K562 (cell line): ENCODE results near the gene RREB1. TPM values are rescaled to one million over a fixed set of nuclear protein-coding genes. Genes with fewer than 3 reads are reported as not detected.

Experiments
- DPF2 ChIP-seq: fragments of 450-650 bp; IDR thresholded peaks from 2 replicates; pipeline ENCODE4 v1.6.1; 2016
- FOXJ2 ChIP-seq: fragments of 200-800 bp; sonication (Bioruptor generic); IDR thresholded peaks from 2 replicates; pipeline ENCODE4 v1.6.1; 2016; ENCODE audit warnings: missing genetic modification characterization, missing compliant biosample characterization
- FOXM1 ChIP-seq, 2 experiments: fragments of 450-650 bp in 1 of 2; sonication (generic) in 1 of 2; formaldehyde crosslinking in 1 of 2; IDR thresholded peaks; 2 replicates each; pipeline versions ENCODE4 v1.6.1 to v1.9.0; 2017 to 2022; ENCODE audit warnings: low read depth in 2 of 2, mild to moderate bottlenecking in 2 of 2, missing genetic modification reagents in 1 of 2, moderate library complexity in 1 of 2
- HNRNPL ChIP-seq: fragments of 200-400 bp; formaldehyde crosslinking; IDR thresholded peaks from 2 replicates; pipeline ENCODE4 v1.6.1; 2017; ENCODE audit warnings: low read depth, mild to moderate bottlenecking, low read length
- NEUROD1 ChIP-seq: fragments of 150-350 bp; IDR thresholded peaks from 2 replicates; pipeline ENCODE4 v1.6.1; 2014; ENCODE audit warnings: borderline replicate concordance, low read length, low read depth; ENCODE audit not compliant: partially characterized antibody
- RBBP5 ChIP-seq: fragments of 200-600 bp; sonication (generic); IDR thresholded peaks from 2 replicates; pipeline ENCODE4 v1.6.1; 2012; ENCODE audit warnings: borderline replicate concordance, mild to moderate bottlenecking, low read length, control low read depth, inconsistent platforms; ENCODE audit not compliant: insufficient read depth, poor library complexity, severe bottlenecking
- SIN3A ChIP-seq, 2 experiments: fragments of 150-350 bp in 1 of 2; IDR thresholded peaks; 2 replicates each; pipeline ENCODE4 v1.6.1; 2011 to 2016; ENCODE audit warnings: borderline replicate concordance in 2 of 2, low read depth in 2 of 2, low read length in 2 of 2, mild to moderate bottlenecking in 2 of 2, moderate library complexity in 2 of 2; ENCODE audit not compliant: control insufficient read depth in 1 of 2
- SMAD1 ChIP-seq: fragments of 150-350 bp; IDR thresholded peaks from 2 replicates; pipeline ENCODE4 v1.6.1; 2014; ENCODE audit warnings: low read length, low read depth; ENCODE audit not compliant: partially characterized antibody
- SMAD4 ChIP-seq: fragments of 250-450 bp; sonication (Bioruptor Pico); conservative IDR thresholded peaks from 2 replicates; pipeline ENCODE4 v1.8.0; 2021; ENCODE audit warnings: inconsistent platforms, mild to moderate bottlenecking, moderate library complexity
- TGIF2 ChIP-seq: sonication (generic); formaldehyde crosslinking; IDR thresholded peaks from 2 replicates; pipeline ENCODE4 v1.8.1; 2022; ENCODE audit warnings: mild to moderate bottlenecking, missing genetic modification reagents, moderate library complexity
- ZFX ChIP-seq: sonication (generic); formaldehyde crosslinking; IDR thresholded peaks from 2 replicates; pipeline ENCODE4 v1.8.0; 2022; ENCODE audit warnings: mild to moderate bottlenecking, missing genetic modification reagents, moderate library complexity
- ZKSCAN8 ChIP-seq: fragments of 200-800 bp; sonication (Bioruptor generic); IDR thresholded peaks from 2 replicates; pipeline ENCODE4 v1.6.1; 2016; ENCODE audit warnings: missing genetic modification characterization, missing compliant biosample characterization
- polyA plus RNA-seq, 8 experiments: library from polyadenylated mRNA; depleted of rRNA in 4 of 8; stranded (reverse) in 5 of 8; unstranded in 3 of 8; fragments of >200 nt; fragmentation: Nextera tagmentation in 2 of 8; fragmentation: Illumina TruSeq in 1 of 8; extraction: Ambion mirVana in 2 of 8; extraction: Trizol in 1 of 8; gene quantifications; 2 replicates each; pipeline versions ENCODE4 v1.2.1 to v1.2.3, GENCODE V29; 2011 to 2014; ENCODE audit warnings: inconsistent platforms in 1 of 8, missing spikeins in 1 of 8
- total RNA-seq, 7 experiments: library from RNA; depleted of rRNA in 6 of 7; stranded (reverse); fragments of >200 nt in 6 of 7; fragmentation: Illumina TruSeq in 2 of 7; extraction: Trizol in 2 of 7; gene quantifications; 2 replicates each; pipeline versions ENCODE4 v1.2.1 to v1.2.3, GENCODE V29; 2011 to 2021; ENCODE audit warnings: low replicate concordance in 1 of 7
- TF ChIP-seq, protein P1 (sequence below), 2 experiments: fragments of 450-650 bp in 1 of 2; sonication (generic) in 1 of 2; formaldehyde crosslinking in 1 of 2; IDR thresholded peaks; 2 replicates each; pipeline versions ENCODE4 v1.7.1 to v1.9.0; 2016 to 2022; ENCODE audit warnings: inconsistent platforms in 1 of 2, mild to moderate bottlenecking in 1 of 2, missing genetic modification reagents in 1 of 2

RREB1 gene
- total and polyA plus RNA-seq, 9 of the 15 experiments (the other 6 are each of a cell fraction or from before 2014, with no cell fraction given): 3.3 to 64.2 (median 19.3) TPM

DNA sequence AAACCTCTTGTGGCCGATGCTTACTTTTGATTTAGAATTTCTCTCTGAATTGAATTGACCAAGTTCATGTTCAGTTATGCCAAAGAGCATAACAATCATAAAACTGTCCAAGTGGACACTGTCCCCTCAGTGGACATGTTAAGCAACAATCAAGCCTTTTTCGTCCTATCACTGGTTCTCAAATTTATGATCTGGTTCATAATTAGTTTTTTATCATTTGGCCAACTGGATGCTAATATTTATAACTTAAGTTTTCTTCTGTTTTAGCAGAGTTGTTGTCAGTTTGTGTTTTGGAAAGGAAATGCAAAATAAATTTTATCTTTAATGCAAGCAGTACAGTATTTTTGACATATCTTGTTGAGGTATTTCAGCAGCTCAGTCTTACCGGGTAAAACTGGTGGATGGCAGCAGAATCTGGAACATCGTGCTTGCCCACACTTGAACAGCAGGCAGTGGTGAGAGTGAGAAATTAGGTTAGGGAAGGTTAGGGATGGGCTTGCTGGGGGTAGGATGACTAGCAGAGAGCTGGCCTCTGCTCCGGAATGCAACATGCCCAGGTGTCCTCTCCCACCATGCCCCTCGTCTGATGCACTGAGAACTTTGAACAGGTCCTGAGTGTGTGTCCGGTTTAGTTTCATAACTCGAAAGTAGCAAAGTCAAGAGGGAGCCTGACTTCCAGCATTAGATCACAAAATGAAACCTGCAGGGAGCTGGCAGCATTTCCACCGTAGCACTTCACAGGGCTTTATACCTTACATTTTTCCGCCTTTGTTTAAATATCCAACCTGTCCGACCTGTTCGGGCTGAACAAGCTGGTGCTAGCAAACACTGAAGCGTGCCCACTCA, 93.1 kb downstream of the RREB1 start (continued):
- TF ChIP-seq SMAD1 (peak; percentile 22), ZFX (CRISPR knock-in tag) (no peak), HNRNPL (no peak), RBBP5 (peak; percentile 42), DPF2 (no peak; the same call in 1 of the 2 replicates), NEUROD1 (no peak), FOXM1 (IDR thresholded peaks at IDR 0.05; ENCODE audit: low read depth) (no peak), FOXM1 (CRISPR knock-in tag; IDR thresholded peaks at IDR 0.05; ENCODE audit: low read depth) (no peak), ZKSCAN8 (CRISPR knock-in tag) (0 out of 2 replicates have a peak, but pooled peaks have one; percentile 46), SMAD4 (CRISPR knock-in tag) (0 out of 2 replicates have a peak, but pooled peaks have one; percentile 13), FOXJ2 (tag) (no peak), TGIF2 (no peak), SIN3A (IDR thresholded peaks at IDR 0.05; ENCODE audit: borderline replicate concordance in 2 of 2, control insufficient read depth in 1 of 2, low read depth in 2 of 2, low read length in 2 of 2) (0 out of 4 replicates have a peak, but pooled peaks of 1 of the 2 experiments have one; percentile 43)
- TF ChIP-seq, protein P1, sequence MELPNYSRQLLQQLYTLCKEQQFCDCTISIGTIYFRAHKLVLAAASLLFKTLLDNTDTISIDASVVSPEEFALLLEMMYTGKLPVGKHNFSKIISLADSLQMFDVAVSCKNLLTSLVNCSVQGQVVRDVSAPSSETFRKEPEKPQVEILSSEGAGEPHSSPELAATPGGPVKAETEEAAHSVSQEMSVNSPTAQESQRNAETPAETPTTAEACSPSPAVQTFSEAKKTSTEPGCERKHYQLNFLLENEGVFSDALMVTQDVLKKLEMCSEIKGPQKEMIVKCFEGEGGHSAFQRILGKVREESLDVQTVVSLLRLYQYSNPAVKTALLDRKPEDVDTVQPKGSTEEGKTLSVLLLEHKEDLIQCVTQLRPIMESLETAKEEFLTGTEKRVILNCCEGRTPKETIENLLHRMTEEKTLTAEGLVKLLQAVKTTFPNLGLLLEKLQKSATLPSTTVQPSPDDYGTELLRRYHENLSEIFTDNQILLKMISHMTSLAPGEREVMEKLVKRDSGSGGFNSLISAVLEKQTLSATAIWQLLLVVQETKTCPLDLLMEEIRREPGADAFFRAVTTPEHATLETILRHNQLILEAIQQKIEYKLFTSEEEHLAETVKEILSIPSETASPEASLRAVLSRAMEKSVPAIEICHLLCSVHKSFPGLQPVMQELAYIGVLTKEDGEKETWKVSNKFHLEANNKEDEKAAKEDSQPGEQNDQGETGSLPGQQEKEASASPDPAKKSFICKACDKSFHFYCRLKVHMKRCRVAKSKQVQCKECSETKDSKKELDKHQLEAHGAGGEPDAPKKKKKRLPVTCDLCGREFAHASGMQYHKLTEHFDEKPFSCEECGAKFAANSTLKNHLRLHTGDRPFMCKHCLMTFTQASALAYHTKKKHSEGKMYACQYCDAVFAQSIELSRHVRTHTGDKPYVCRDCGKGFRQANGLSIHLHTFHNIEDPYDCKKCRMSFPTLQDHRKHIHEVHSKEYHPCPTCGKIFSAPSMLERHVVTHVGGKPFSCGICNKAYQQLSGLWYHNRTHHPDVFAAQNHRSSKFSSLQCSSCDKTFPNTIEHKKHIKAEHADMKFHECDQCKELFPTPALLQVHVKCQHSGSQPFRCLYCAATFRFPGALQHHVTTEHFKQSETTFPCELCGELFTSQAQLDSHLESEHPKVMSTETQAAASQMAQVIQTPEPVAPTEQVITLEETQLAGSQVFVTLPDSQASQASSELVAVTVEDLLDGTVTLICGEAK (IDR thresholded peaks at IDR 0.05): 0 out of 2 replicates have a peak, but pooled peaks have one; percentile 32
- TF ChIP-seq, protein P1 (CRISPR knock-in tag; IDR thresholded peaks at IDR 0.05): no peak
